Occipital lobe (tissue), 2 donors: ENCODE measurements around the gene MALT1. TPM values are rescaled to one million over a fixed set of nuclear protein-coding genes. Genes with fewer than 3 reads are reported as not detected.

ENCODE experiments used
- DNase-seq: peaks from one replicate; lab custom pipeline; 2025; lab: John Stamatoyannopoulos, UW
- total RNA-seq: library from RNA; depleted of rRNA; stranded (reverse); fragments of >200 nt; gene quantifications from one replicate; pipeline ENCODE4 v1.2.3, GENCODE V29; 2014

The MALT1 gene
- total RNA-seq, 1 donor from 2014 or later, result 25.4 TPM

DNA sequence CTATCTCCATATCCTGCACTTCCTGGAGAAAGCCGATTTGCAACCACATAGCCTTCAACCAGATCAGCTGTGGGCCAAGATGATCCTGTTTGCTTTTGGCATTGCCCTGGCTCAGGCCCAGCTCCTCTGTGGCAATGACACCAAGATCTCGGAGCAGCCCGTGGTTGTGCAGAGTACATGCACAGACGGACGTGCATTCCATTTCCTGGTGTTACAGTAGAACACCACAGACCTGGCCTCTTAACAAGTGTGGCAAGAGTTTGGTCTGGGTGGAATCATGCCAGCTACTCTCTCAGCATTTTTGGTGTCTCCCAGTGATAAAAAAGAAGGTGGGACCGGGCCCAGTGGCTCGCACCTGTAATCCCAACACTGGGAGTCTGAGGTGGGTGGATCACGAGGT lies 20.0 kb downstream of the MALT1 start:
- no peak for DNase-seq

DNA sequence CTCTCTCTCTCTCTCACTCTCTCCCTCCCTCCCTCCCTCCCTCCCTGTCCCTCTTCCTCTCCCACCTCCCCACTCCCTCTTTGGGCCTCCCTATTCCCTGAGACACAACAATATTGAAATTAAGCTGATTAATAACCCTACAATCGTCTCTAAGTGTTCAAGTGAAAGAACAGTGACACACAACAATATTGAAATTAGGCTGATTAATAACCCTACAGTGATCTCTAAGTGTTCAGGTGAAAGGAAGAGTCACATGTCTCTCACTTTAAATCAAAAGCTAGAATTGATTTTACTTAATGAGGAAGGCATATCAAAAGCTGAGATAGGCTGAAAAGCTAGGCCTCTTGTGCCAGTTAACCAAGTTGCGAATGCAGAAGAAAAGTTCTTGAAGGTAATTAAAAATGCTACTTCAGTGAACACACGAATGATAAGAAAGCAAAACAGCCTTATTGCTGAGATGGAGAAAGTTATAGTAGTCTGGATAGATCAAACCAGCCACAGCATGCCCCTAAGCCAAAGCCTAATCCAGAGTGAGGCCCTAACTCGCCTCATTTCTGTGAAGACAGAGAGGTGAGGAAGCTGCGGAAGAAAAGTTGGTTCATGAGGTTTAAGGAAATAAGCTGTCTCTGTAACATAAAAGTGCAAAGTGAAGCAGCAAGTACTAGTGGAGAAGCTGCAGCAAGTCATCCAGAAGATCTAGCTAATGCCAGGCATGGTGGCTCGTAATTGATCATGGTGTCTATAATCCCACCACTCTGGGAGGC lies 21.3 kb downstream of the MALT1 start:
- DNase-seq, result no peak

GRCh38 chr18:58694221-58694620 lies 23.0 kb downstream of the MALT1 start:
- no peak for DNase-seq

GRCh38 chr18:58694720-58695468 lies 23.6 kb downstream of the MALT1 start:
- no peak for DNase-seq

- DNase-seq, result no peak
Measured at GRCh38 chr18:58695772-58696171, 24.5 kb downstream of the MALT1 start.

GRCh38 chr18:58697146-58697545 lies 25.9 kb downstream of the MALT1 start:
- DNase-seq, result no peak

- DNase-seq, result no peak
Measured at GRCh38 chr18:58698701-58699193, 27.5 kb downstream of the MALT1 start.

- DNase-seq, result no peak
Measured at GRCh38 chr18:58699551-58699950, 28.3 kb downstream of the MALT1 start.

DNA sequence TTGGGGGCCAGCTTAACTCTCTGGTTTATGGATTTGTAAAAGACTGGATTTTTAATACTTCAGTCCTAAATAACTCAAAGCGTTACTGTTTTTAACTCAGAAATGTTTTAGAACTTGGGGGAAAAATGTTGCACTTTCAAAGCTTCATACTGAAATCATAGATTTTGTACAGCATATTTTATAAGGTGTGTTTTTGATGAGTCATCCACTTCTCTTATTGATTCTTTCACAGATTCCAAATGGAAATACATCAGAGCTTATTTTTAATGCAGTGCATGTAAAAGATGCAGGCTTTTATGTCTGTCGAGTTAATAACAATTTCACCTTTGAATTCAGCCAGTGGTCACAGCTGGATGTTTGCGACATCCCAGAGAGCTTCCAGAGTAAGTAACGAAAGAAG lies 28.9 kb downstream of the MALT1 start:
- no peak for DNase-seq

DNA sequence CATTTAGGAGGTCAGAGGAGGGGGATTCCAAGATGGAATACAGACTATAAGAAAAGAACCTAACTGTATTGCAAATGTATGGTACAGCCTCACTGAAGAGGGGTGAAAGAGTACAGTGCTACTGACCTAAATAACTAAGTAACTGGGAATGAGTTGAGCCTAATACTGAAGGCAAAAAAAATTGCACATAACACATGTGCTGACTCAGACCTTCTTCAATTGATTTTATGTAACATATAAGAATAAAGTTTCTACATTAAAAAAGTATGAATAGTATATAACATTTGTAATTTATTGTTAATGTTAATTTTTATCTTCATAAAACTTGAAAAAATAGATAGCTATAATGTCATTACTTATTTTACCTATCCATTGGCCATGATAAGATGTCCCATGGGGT lies 41.7 kb downstream of the MALT1 start:
- no peak for DNase-seq

DNA sequence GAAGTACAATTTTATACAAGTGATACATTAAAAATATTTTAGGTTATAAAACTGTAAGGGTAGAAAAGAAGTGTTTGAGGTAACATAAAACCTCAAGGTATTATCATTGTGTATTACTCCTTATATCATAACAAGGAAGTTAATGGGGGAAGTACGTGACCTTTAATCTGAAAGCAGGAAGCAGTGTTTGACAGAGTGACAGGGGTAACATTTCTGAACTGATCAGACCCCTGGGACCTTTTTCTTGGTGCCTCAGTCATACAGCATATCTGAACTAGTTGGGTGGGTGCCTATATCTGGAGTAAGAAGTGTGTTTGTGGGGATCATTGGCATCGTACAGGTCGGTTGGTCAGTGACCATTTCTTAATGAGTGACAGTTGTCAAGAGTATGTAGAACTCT lies 43.0 kb downstream of the MALT1 start:
- DNase-seq, result no peak

DNA sequence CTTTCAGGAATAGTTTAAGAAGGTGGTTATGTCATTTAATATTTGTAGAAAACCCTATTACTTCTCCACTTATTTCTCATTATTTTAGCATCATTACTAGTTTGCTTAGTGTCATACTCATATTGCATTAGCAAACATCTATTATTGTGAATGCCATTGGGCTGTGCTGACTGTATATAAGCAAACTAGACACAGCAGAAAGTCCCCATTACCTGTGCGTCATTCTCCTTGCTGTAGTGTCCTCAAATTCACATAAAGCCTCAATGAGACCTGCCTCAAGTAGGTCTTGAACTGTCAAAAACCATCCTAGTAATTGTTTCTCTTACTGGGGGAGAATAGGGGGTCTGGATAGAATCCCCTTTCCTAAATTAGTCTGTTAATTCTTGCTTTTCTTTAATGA lies 43.6 kb downstream of the MALT1 start:
- no peak for DNase-seq

- DNase-seq, result no peak
Measured at GRCh38 chr18:58715540-58715939, 44.3 kb downstream of the MALT1 start.

DNA sequence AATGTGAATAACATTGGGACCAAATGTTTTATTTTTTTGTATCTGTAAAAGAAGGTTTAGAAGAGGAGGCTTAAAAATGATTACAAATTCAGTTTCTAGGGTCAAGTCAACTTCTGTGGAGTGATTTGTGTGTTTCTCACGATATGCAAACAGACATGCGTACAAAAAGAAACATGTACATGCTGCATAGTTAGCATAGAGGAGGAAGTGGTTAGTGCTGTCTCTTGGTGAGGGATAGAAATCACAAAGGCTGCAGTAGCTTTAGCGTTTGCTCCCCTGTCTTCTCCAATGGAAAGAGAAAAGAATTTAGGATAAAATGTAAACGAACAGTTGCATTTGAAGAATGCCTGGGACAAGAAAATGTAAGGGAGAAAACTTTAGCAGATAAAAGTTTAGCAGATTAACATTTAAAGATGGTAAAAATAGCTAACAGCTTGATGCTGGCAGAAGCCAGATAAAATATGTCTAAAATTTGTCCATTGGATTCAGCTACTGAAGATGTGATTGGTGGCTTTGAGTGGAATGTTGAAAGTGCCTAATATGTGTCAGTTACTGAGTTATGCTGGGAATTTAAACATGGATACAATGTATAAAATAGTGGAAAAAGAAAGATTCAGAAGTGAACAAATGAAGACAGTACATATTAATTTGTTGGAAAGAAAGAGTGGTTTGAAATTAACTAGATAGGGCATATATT lies 44.9 kb downstream of the MALT1 start:
- DNase-seq, result no peak

GRCh38 chr18:58721566-58722239 lies 50.4 kb downstream of the MALT1 start:
- DNase-seq, result no peak

DNA sequence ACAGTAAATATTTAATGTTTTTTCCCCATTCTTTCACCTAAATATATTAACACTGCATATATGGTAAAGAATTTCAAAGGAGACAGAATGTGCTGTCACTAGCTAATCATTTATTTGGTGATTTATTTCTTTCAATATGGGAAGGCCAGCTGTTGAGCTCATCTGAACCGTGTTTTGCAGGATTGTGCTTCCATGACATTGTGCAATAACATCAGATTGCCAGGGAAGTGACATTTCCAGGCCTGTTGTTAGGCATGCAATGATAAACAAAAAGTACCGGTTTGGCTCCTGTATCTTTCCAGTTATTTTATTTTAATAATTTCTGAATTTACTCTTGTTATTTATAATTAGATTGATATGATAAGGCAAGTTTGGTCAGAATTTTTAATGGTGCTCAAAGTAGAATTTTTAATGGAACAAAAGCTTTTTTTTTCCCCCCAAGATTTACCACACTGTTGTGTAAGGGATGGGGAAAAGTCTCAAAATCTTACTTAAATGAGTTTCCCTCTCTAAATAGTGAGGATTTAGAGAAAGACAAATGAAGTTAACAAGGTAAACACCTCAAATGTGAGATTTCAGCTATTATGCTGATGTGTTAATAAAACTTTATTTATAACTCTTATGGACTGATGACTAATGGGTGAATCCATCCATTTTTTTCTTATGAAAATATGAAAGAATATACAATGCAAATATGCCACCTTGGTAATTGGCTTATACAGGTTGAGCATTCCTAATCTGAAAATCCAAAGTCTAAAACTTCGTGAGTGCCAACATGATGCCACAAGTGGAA lies 52.7 kb downstream of the MALT1 start:
- no peak for DNase-seq

- no peak for DNase-seq
Measured at GRCh38 chr18:58726671-58727070, 55.4 kb downstream of the MALT1 start.

DNA sequence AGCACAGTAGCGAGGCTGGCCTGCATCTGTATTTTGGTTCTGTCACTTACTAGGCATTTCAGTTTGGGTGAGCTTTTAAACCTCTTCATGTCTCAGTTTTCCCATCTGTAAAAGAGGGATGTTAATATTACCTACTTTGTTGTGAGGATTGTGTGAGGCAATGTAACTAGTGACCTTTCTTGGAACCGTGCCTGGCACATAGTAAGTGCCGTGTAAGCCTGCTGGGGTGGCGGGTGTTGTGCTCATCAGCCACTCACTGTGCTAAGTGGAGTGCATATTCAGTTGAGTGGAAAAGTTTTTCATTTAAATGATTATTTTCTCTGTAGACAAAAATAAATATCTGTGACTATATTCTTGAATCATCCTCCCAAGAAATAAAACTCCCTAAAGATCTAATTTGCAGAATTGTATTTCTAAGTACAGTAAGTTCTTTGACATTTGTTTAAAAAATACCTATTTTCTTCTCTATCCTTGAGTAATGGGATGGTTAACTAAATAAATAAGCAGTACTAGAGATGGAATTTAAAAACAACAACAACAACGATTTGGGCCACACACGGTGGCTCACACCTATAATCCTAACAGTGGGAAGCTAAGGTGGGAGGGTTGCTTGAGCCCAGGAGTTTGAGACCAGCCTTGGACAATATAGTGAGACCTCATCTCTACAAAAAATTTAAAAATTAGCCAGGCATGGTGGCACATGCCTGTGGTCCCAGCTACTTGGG lies 56.7 kb downstream of the MALT1 start:
- DNase-seq, result no peak

GRCh38 chr18:58728719-58729118 lies 57.5 kb downstream of the MALT1 start:
- no peak for DNase-seq

- no peak for DNase-seq
Measured at GRCh38 chr18:58730618-58731017, 59.4 kb downstream of the MALT1 start.
